Measurements from ENCODE around the gene TLDC2. TPM values are rescaled to one million over a fixed set of nuclear protein-coding genes. Genes with fewer than 3 reads are reported as not detected.
A peak's percentile ranks its signal among the peaks of the same experiment; 100 is the strongest.

The TLDC2 gene
- total and polyA plus RNA-seq, 2 experiments from 2014 or later = 0.24 to 0.32 TPM

- H3K4me2 ChIP-seq (ENCODE audit: unreplicated experiment) = peak overlapping the region; percentile 91
- H3K9me2 ChIP-seq (ENCODE audit: insufficient read depth) = no peaks in the 10 kb centered on the region
- no peaks in the 10 kb centered on the region for H3K9me3 ChIP-seq (ENCODE audit: low read depth)
- H3F3A ChIP-seq (ENCODE audit: insufficient read depth) = peaks cover 15% of the 10 kb centered on the region
- no peaks in the 10 kb centered on the region for H3K27me3 ChIP-seq (replicated peaks; ENCODE audit: insufficient read depth)
- in situ Hi-C loops (cut with MboI) = no loop called here
- WGBS, 2 experiments (ENCODE audit: low coverage in 1 of 2, low lambda C conversion rate in 2 of 2, missing lambda C conversion rate in 2 of 2) = 75 to 76% methylated on average over 14 of the region's 14 CpGs
- no peak overlapping the region for H2AFZ ChIP-seq
- TF ChIP-seq EZH2phosphoT487 (IDR thresholded peaks at IDR 0.05; ENCODE audit: insufficient read depth, low read depth) = no peak
- no peak for TF ChIP-seq EZH2 (IDR thresholded peaks at IDR 0.05; ENCODE audit: insufficient read depth, poor library complexity, severe bottlenecking)
- H3K4me3 ChIP-seq = peak overlapping the region; percentile 79
- H3K79me2 ChIP-seq (ENCODE audit: insufficient read depth) = peaks cover 65% of the 10 kb centered on the region
- H3K4me1 ChIP-seq (ENCODE audit: insufficient read depth) = peaks cover 30% of the 10 kb centered on the region
- DNase-seq = no peak
- H3K36me3 ChIP-seq (ENCODE audit: low read depth) = no peaks in the 10 kb centered on the region
- H3K9ac ChIP-seq = peak overlapping the region; percentile 86
- peak overlapping the region; percentile 74 for H3K27ac ChIP-seq
- H4K20me1 ChIP-seq (ENCODE audit: insufficient read depth) = no peaks in the 10 kb centered on the region
Measured at GRCh38 chr20:36860811-36861624, 14.9 kb upstream of the TLDC2 start.

- peak overlapping the region; percentile 79 for H3K4me3 ChIP-seq
- peaks cover 20% of the 10 kb centered on the region for H3F3A ChIP-seq (ENCODE audit: insufficient read depth)
- WGBS, 2 experiments (ENCODE audit: low coverage in 1 of 2, low lambda C conversion rate in 2 of 2, missing lambda C conversion rate in 2 of 2) = 0 to 7% methylated on average over 7 of the region's 7 CpGs
- TF ChIP-seq EZH2 (IDR thresholded peaks at IDR 0.05; ENCODE audit: insufficient read depth, poor library complexity, severe bottlenecking) (no peak), EZH2phosphoT487 (IDR thresholded peaks at IDR 0.05; ENCODE audit: insufficient read depth, low read depth) (no peak)
- no peaks in the 10 kb centered on the region for H3K27me3 ChIP-seq (replicated peaks; ENCODE audit: insufficient read depth)
- H3K4me2 ChIP-seq (ENCODE audit: unreplicated experiment) = peak overlapping the region; percentile 91
- H3K4me1 ChIP-seq (ENCODE audit: insufficient read depth) = peaks cover 27% of the 10 kb centered on the region
- DNase-seq = peak; percentile 53
- in situ Hi-C loops (cut with MboI) = no loop called here
- peak overlapping the region; percentile 74 for H3K27ac ChIP-seq
- no peaks in the 10 kb centered on the region for H3K36me3 ChIP-seq (ENCODE audit: low read depth)
- no peaks in the 10 kb centered on the region for H4K20me1 ChIP-seq (ENCODE audit: insufficient read depth)
- no peaks in the 10 kb centered on the region for H3K9me3 ChIP-seq (ENCODE audit: low read depth)
- peaks cover 60% of the 10 kb centered on the region for H3K79me2 ChIP-seq (ENCODE audit: insufficient read depth)
- H3K9ac ChIP-seq = peak overlapping the region; percentile 86
- 0 out of 2 replicates have a peak overlapping the region, but pooled peaks have one; percentile 30 for H2AFZ ChIP-seq
- H3K9me2 ChIP-seq (ENCODE audit: insufficient read depth) = no peaks in the 10 kb centered on the region
Measured at GRCh38 chr20:36861625-36861874, 14.4 kb upstream of the TLDC2 start.

- peak; percentile 95 for DNase-seq
- Histone ChIP-seq H3K4me1 (ENCODE audit: insufficient read depth) (peaks cover 25% of the 10 kb centered on the region), H3K36me3 (ENCODE audit: low read depth) (no peaks in the 10 kb centered on the region), H3K27ac (peak overlapping the region; percentile 74), H3F3A (ENCODE audit: insufficient read depth) (peaks cover 24% of the 10 kb centered on the region), H3K4me3 (peak overlapping the region; percentile 79), H3K79me2 (ENCODE audit: insufficient read depth) (peaks cover 54% of the 10 kb centered on the region), H3K27me3 (replicated peaks; ENCODE audit: insufficient read depth) (no peaks in the 10 kb centered on the region), H2AFZ (peak overlapping the region; percentile 30), H3K4me2 (ENCODE audit: unreplicated experiment) (peak overlapping the region; percentile 91), H3K9me2 (ENCODE audit: insufficient read depth) (no peaks in the 10 kb centered on the region), H4K20me1 (ENCODE audit: insufficient read depth) (no peaks in the 10 kb centered on the region), H3K9ac (peak overlapping the region; percentile 86), H3K9me3 (ENCODE audit: low read depth) (no peaks in the 10 kb centered on the region)
- TF ChIP-seq EZH2phosphoT487 (IDR thresholded peaks at IDR 0.05; ENCODE audit: insufficient read depth, low read depth) (no peak), EZH2 (IDR thresholded peaks at IDR 0.05; ENCODE audit: insufficient read depth, poor library complexity, severe bottlenecking) (no peak)
- in situ Hi-C loops (cut with MboI) = no loop called here
- 1% methylated on average over 44 to 45 of the region's 45 CpGs for WGBS, 2 experiments (ENCODE audit: low coverage in 1 of 2, low lambda C conversion rate in 2 of 2, missing lambda C conversion rate in 2 of 2)
Measured at GRCh38 chr20:36861875-36862801, 13.8 kb upstream of the TLDC2 start.

GRCh38 chr20:36862857-36863668, 12.9 kb upstream of the TLDC2 start:
- DNase-seq = peak; percentile 62
- H3K36me3 ChIP-seq (ENCODE audit: low read depth) = no peaks in the 10 kb centered on the region
- H3K9ac ChIP-seq = peak overlapping the region; percentile 86

More at GRCh38 chr20:36862857-36863668, 12.9 kb upstream of the TLDC2 start:
- Histone ChIP-seq H3K4me2 (ENCODE audit: unreplicated experiment) (peak overlapping the region; percentile 61), H3K4me3 (peak overlapping the region; percentile 79), H3K9me2 (ENCODE audit: insufficient read depth) (no peaks in the 10 kb centered on the region), H3K27me3 (replicated peaks; ENCODE audit: insufficient read depth) (no peaks in the 10 kb centered on the region), H3K27ac (peak overlapping the region; percentile 74), H3K9me3 (ENCODE audit: low read depth) (no peaks in the 10 kb centered on the region), H3F3A (ENCODE audit: insufficient read depth) (peaks cover 26% of the 10 kb centered on the region), H3K79me2 (ENCODE audit: insufficient read depth) (peaks cover 45% of the 10 kb centered on the region), H2AFZ (no peak overlapping the region), H3K4me1 (ENCODE audit: insufficient read depth) (peaks cover 17% of the 10 kb centered on the region), H4K20me1 (ENCODE audit: insufficient read depth) (no peaks in the 10 kb centered on the region)
- TF ChIP-seq EZH2 (IDR thresholded peaks at IDR 0.05; ENCODE audit: insufficient read depth, poor library complexity, severe bottlenecking) (no peak), EZH2phosphoT487 (IDR thresholded peaks at IDR 0.05; ENCODE audit: insufficient read depth, low read depth) (no peak)
- WGBS, 2 experiments (ENCODE audit: low coverage in 1 of 2, low lambda C conversion rate in 2 of 2, missing lambda C conversion rate in 2 of 2) = 1 to 4% methylated on average over 36 to 49 of the region's 129 CpGs
- in situ Hi-C loops (cut with MboI) = no loop called here

Measured in GM23248 (cell line).